Smooth muscle cell (in vitro differentiated cells): ENCODE measurements around the gene CDK14. TPM values are rescaled to one million over a fixed set of nuclear protein-coding genes. Genes with fewer than 3 reads are reported as not detected.

Experiments used
- DNase-seq: peaks from one replicate; lab custom pipeline; 2025; ENCODE audit not compliant: unreplicated experiment; lab: John Stamatoyannopoulos, UW
- H2AFZ ChIP-seq: fragments of 200-600 bp; sonication (generic); 2 replicates; pipeline ENCODE4 v1.6.0; 2016; ENCODE audit warnings: antibody characterized with exemption, low read depth, mild to moderate bottlenecking
- H3F3A ChIP-seq: fragments of 200-600 bp; sonication (generic); 2 replicates; pipeline ENCODE4 v1.6.0; 2017; ENCODE audit warnings: antibody characterized with exemption, low read depth
- H3K27ac ChIP-seq: fragments of 200-600 bp; sonication (generic); 2 replicates; pipeline ENCODE4 v1.5.1; 2016; ENCODE audit warnings: low read depth, mild to moderate bottlenecking
- H3K27me3 ChIP-seq: fragments of 200-600 bp; sonication (generic); 2 replicates; pipeline ENCODE4 v1.6.1; 2016; ENCODE audit warnings: low read depth, mild to moderate bottlenecking
- H3K36me3 ChIP-seq: fragments of 200-600 bp; sonication (generic); 2 replicates; pipeline ENCODE4 v1.5.1; 2016; ENCODE audit warnings: low read depth
- H3K4me1 ChIP-seq: fragments of 200-600 bp; sonication (generic); 2 replicates; pipeline ENCODE4 v1.5.1; 2016; ENCODE audit warnings: low read depth
- H3K4me2 ChIP-seq: fragments of 200-600 bp; sonication (generic); 2 replicates; pipeline ENCODE4 v1.6.0; 2016; ENCODE audit warnings: mild to moderate bottlenecking
- H3K4me3 ChIP-seq: fragments of 200-600 bp; sonication (generic); 2 replicates; pipeline ENCODE4 v1.5.1; 2016; ENCODE audit warnings: mild to moderate bottlenecking
- H3K79me2 ChIP-seq: fragments of 200-600 bp; sonication (generic); 2 replicates; pipeline ENCODE4 v1.6.0; 2016; ENCODE audit warnings: low read depth, mild to moderate bottlenecking
- H3K9ac ChIP-seq: fragments of 200-600 bp; sonication (generic); 2 replicates; pipeline ENCODE4 v1.6.0; 2016; ENCODE audit warnings: low read depth
- H3K9me3 ChIP-seq: fragments of 200-600 bp; sonication (generic); replicated peaks from 2 replicates; pipeline ENCODE4 v1.5.1; 2016; ENCODE audit warnings: low read depth
- H4K20me1 ChIP-seq: fragments of 200-600 bp; sonication (generic); 2 replicates; pipeline ENCODE4 v1.6.0; 2016; ENCODE audit warnings: low read depth
- CTCF ChIP-seq: fragments of 200-600 bp; sonication (generic); IDR thresholded peaks from 2 replicates; pipeline ENCODE4 v1.5.1; 2017; ENCODE audit warnings: borderline replicate concordance, mild to moderate bottlenecking, antibody characterized with exemption; ENCODE audit not compliant: insufficient read depth, poor library complexity, severe bottlenecking
- WGBS: methylation state at CpG from one replicate; pipeline ENCODE4 v1.1.7; 2016; ENCODE audit warnings: low lambda C conversion rate; 5-methylcytosine and 5-hydroxymethylcytosine counted together
- polyA plus RNA-seq: library from polyadenylated mRNA; unstranded; fragments of >200 nt; fragmentation: Nextera tagmentation; extraction: Ambion mirVana; gene quantifications from 2 replicates; pipeline ENCODE4 v1.2.1, GENCODE V29; 2016
- total RNA-seq: library from RNA; depleted of rRNA; stranded (reverse); fragments of >200 nt; gene quantifications from 2 replicates; pipeline ENCODE4 v1.2.3, GENCODE V29; 2014

The CDK14 gene
- total and polyA plus RNA-seq, 2 experiments from 2014 or later, result 4.1 to 5.3 TPM

GRCh38 chr7:91019686-91020385 is 423.7 kb downstream of the CDK14 start:
- H3K4me3 ChIP-seq, result no peak overlapping the region
- no peaks in the 10 kb centered on the region for H3K4me1 ChIP-seq
- no peaks in the 10 kb centered on the region for H3K9me3 ChIP-seq
- H3K4me2 ChIP-seq, result no peak overlapping the region
- H3K27ac ChIP-seq, result no peak overlapping the region
- no peak overlapping the region for H2AFZ ChIP-seq
- DNase-seq, result no peak
- H3K79me2 ChIP-seq, result no peaks in the 10 kb centered on the region
- no peaks in the 10 kb centered on the region for H4K20me1 ChIP-seq
- H3K36me3 ChIP-seq, result no peaks in the 10 kb centered on the region
- WGBS, result 94% methylated on average over 2 of the region's 2 CpGs
- no peaks in the 10 kb centered on the region for H3K27me3 ChIP-seq
- no peak overlapping the region for H3K9ac ChIP-seq
- TF ChIP-seq CTCF, result no peak
- H3F3A ChIP-seq, result no peaks in the 10 kb centered on the region

- H3F3A ChIP-seq, result no peaks in the 10 kb centered on the region
- no peaks in the 10 kb centered on the region for H3K27me3 ChIP-seq
- H3K79me2 ChIP-seq, result no peaks in the 10 kb centered on the region
- no peaks in the 10 kb centered on the region for H3K36me3 ChIP-seq
- no peak overlapping the region for H3K4me2 ChIP-seq
- no peak overlapping the region for H3K27ac ChIP-seq
- no peak for DNase-seq
- 97% methylated on average over 3 of the region's 3 CpGs for WGBS
- TF ChIP-seq CTCF, result no peak
- no peaks in the 10 kb centered on the region for H3K9me3 ChIP-seq
- H3K4me1 ChIP-seq, result no peaks in the 10 kb centered on the region
- H2AFZ ChIP-seq, result no peak overlapping the region
- no peak overlapping the region for H3K9ac ChIP-seq
- H3K4me3 ChIP-seq, result no peak overlapping the region
- no peaks in the 10 kb centered on the region for H4K20me1 ChIP-seq
Observed at GRCh38 chr7:91020636-91021385, 424.7 kb downstream of the CDK14 start.

GRCh38 chr7:91021956-91022355 is 425.8 kb downstream of the CDK14 start:
- TF ChIP-seq CTCF, result no peak
- Histone ChIP-seq H4K20me1 (no peaks in the 10 kb centered on the region), H3K4me2 (no peak overlapping the region), H3K9me3 (no peaks in the 10 kb centered on the region), H3K27me3 (no peaks in the 10 kb centered on the region), H3K36me3 (no peaks in the 10 kb centered on the region), H3K4me1 (no peaks in the 10 kb centered on the region), H3K4me3 (no peak overlapping the region), H3K27ac (no peak overlapping the region), H3K9ac (no peak overlapping the region), H2AFZ (no peak overlapping the region), H3F3A (no peaks in the 10 kb centered on the region), H3K79me2 (no peaks in the 10 kb centered on the region)
- WGBS, result 82% methylated on average over 1 of the region's 1 CpG
- no peak for DNase-seq

GRCh38 chr7:91025906-91026390 is 429.8 kb downstream of the CDK14 start:
- Histone ChIP-seq H3K9me3 (no peaks in the 10 kb centered on the region), H3K79me2 (no peaks in the 10 kb centered on the region), H3K4me1 (no peaks in the 10 kb centered on the region), H3K9ac (no peak overlapping the region), H3K36me3 (no peaks in the 10 kb centered on the region), H2AFZ (no peak overlapping the region), H3K4me3 (no peak overlapping the region), H4K20me1 (no peaks in the 10 kb centered on the region), H3K4me2 (no peak overlapping the region), H3F3A (no peaks in the 10 kb centered on the region), H3K27ac (no peak overlapping the region), H3K27me3 (no peaks in the 10 kb centered on the region)
- 94% methylated on average over 2 of the region's 2 CpGs for WGBS
- DNase-seq, result no peak
- no peak for TF ChIP-seq CTCF
